A549 (cell line): ENCODE data around the gene UNC5B. TPM values are rescaled to one million over a fixed set of nuclear protein-coding genes. Genes with fewer than 3 reads are reported as not detected.

Experiments used
- ATAC-seq, 2 experiments: fragments of 200-7000 bp in 1 of 2; fragments of >200 bp in 1 of 2; cut with Nextera tagmentation in 1 of 2; cut with Tn5 transposase in 1 of 2; 3 replicates each; pipeline versions ENCODE4 v1.8.0 to v1.9.1; 2018 to 2020; ENCODE audit warnings: mild to moderate bottlenecking in 1 of 2, moderate library complexity in 1 of 2
- CTCF ChIA-PET: fragments of 300-600 bp; sonication (Branson Sonifier 250); formaldehyde crosslinking; extraction: SDS; loops from one replicate; lab custom pipeline; 2021; ENCODE audit warnings: antibody characterized with exemption, inconsistent platforms; lab: Yijun Ruan, JAX
- POLR2A ChIA-PET: fragments of 350-600 bp; formaldehyde crosslinking; extraction: SDS; loops from one replicate; lab custom pipeline; 2021; ENCODE audit warnings: antibody characterized with exemption, inconsistent platforms; lab: Yijun Ruan, JAX
- DNase-seq, 2 experiments: peaks; one replicate each; pipeline versions ENCODE4 v3.0.0 to v3.0.0-alpha.2; 2011 to 2016; ENCODE audit warnings: low read depth in 1 of 2, low spot score in 1 of 2
- FAIRE-seq: peaks from 2 replicates; lab custom pipeline; 2011; peaks lifted over from hg19 to GRCh38; lab: Jason Lieb, UNC
- H3K27ac ChIP-seq, 2 experiments: fragments of >200 bp; sonication (Bioruptor Twin); formaldehyde crosslinking; 3 replicates each; pipeline ENCODE4 v1.5.1; 2016 to 2017
- H3K4me1 ChIP-seq: fragments of >200 bp; sonication (Bioruptor Twin); formaldehyde crosslinking; 3 replicates; pipeline ENCODE4 v1.6.1; 2016
- H3K4me2 ChIP-seq: fragments of >200 bp; sonication (Bioruptor Twin); formaldehyde crosslinking; 3 replicates; pipeline ENCODE4 v1.6.1; 2016
- H3K4me3 ChIP-seq: fragments of >200 bp; sonication (Bioruptor Twin); formaldehyde crosslinking; 3 replicates; pipeline ENCODE4 v1.5.1; 2016
- H3K9me3 ChIP-seq: fragments of >200 bp; sonication (Bioruptor Twin); formaldehyde crosslinking; 3 replicates; pipeline ENCODE4 v1.6.1; 2016
- BHLHE40 ChIP-seq: IDR thresholded peaks from 2 replicates; pipeline ENCODE4 v1.6.1; 2012; ENCODE audit warnings: low read depth, low read length, inconsistent platforms
- CBX2 ChIP-seq: fragments of 200-600 bp; sonication (generic); IDR thresholded peaks from 2 replicates; pipeline ENCODE4 v1.6.1; 2016; ENCODE audit warnings: low read depth, mild to moderate bottlenecking, borderline replicate concordance
- CBX8 ChIP-seq: fragments of 200-600 bp; sonication (generic); IDR thresholded peaks from 2 replicates; pipeline ENCODE4 v1.6.1; 2016
- CHD2 ChIP-seq: fragments of 150-350 bp; IDR thresholded peaks from 2 replicates; pipeline ENCODE4 v1.6.1; 2014; ENCODE audit warnings: low read length; ENCODE audit not compliant: partially characterized antibody
- CTCF ChIP-seq: fragments of >200 bp; sonication (Bioruptor Twin); formaldehyde crosslinking; IDR thresholded peaks from 3 replicates; pipeline ENCODE4 v1.5.1; 2016
- EHMT2 ChIP-seq: fragments of 200-600 bp; sonication (generic); IDR thresholded peaks from 2 replicates; pipeline ENCODE4 v1.6.1; 2016; ENCODE audit warnings: antibody characterized with exemption, low read depth, mild to moderate bottlenecking, moderate library complexity
- ESRRA ChIP-seq: fragments of 150-350 bp; IDR thresholded peaks from 2 replicates; pipeline ENCODE4 v1.6.1; 2014; ENCODE audit warnings: mild to moderate bottlenecking, low read length, borderline replicate concordance
- HDAC2 ChIP-seq: fragments of 200-600 bp; sonication (generic); IDR thresholded peaks from 2 replicates; pipeline ENCODE4 v1.6.1; 2016
- HES2 ChIP-seq: fragments of >200 bp; sonication (Bioruptor Twin); formaldehyde crosslinking; IDR thresholded peaks from 2 replicates; pipeline ENCODE4 v1.6.1; 2016
- HMGXB4 ChIP-seq: fragments of 250-450 bp; sonication (Bioruptor Pico); IDR thresholded peaks from 2 replicates; pipeline ENCODE4 v1.5.0; 2021; ENCODE audit warnings: mild to moderate bottlenecking, moderate library complexity, borderline replicate concordance
- HOXA7 ChIP-seq: fragments of 250-450 bp; sonication (Bioruptor Pico); IDR thresholded peaks from 2 replicates; pipeline ENCODE4 v1.5.0; 2020; ENCODE audit warnings: mild to moderate bottlenecking, moderate library complexity
- HOXB13 ChIP-seq: fragments of 250-450 bp; sonication (Bioruptor Pico); IDR thresholded peaks from 2 replicates; pipeline ENCODE4 v1.5.0; 2020; ENCODE audit warnings: low read depth, mild to moderate bottlenecking, moderate library complexity
- JUNB ChIP-seq: fragments of >200 bp; sonication (Bioruptor Twin); formaldehyde crosslinking; IDR thresholded peaks from 2 replicates; pipeline ENCODE4 v1.6.1; 2016
- KDM5A ChIP-seq: fragments of 200-600 bp; sonication (generic); IDR thresholded peaks from 2 replicates; pipeline ENCODE4 v1.6.1; 2016; ENCODE audit warnings: antibody characterized with exemption, mild to moderate bottlenecking
- MAZ ChIP-seq: fragments of 150-350 bp; IDR thresholded peaks from 2 replicates; pipeline ENCODE4 v1.6.1; 2014; ENCODE audit warnings: antibody characterized with exemption, low read depth, low read length, borderline replicate concordance
- NFE2L2 ChIP-seq: fragments of 150-350 bp; conservative IDR thresholded peaks from 2 replicates; pipeline ENCODE4 v1.6.1; 2014; ENCODE audit warnings: low read length
- POLR2A ChIP-seq: IDR thresholded peaks from 2 replicates; pipeline ENCODE4 v1.6.1; 2012; ENCODE audit warnings: mild to moderate bottlenecking, low read length
- RAD21 ChIP-seq, 2 experiments: fragments of >200 bp in 1 of 2; sonication (Bioruptor Twin) in 1 of 2; formaldehyde crosslinking in 1 of 2; IDR thresholded peaks in 1 of 2; conservative IDR thresholded peaks in 1 of 2; 2 replicates in 1 of 2; 3 replicates in 1 of 2; pipeline ENCODE4 v1.6.1; 2012 to 2018; ENCODE audit warnings: inconsistent platforms in 1 of 2
- RFX5 ChIP-seq: fragments of 450-650 bp; IDR thresholded peaks from 2 replicates; pipeline ENCODE4 v1.7.1; 2014; ENCODE audit warnings: antibody characterized with exemption, mild to moderate bottlenecking, moderate library complexity
- WGBS: methylation state at CpG from one replicate; pipeline ENCODE4 v1.1.6; 2017; ENCODE audit errors: missing lambda C conversion rate; 5-methylcytosine and 5-hydroxymethylcytosine counted together
- polyA plus RNA-seq, 4 experiments: library from polyadenylated mRNA; depleted of rRNA in 3 of 4; stranded (reverse); fragments of >200 nt; fragmentation: RNase III in 1 of 4; extraction: RNeasy Plus Mini Kit Qiagen cat#74134 plus additional on column Dnase treatment in 1 of 4; gene quantifications; 2 replicates in 3 of 4; 3 replicates in 1 of 4; pipeline ENCODE4 v1.2.3, GENCODE V29; 2011 to 2017
- TF ChIP-seq, protein P1 (sequence below): fragments of 200-600 bp; sonication (generic); IDR thresholded peaks from 2 replicates; pipeline ENCODE4 v1.6.1; 2016; ENCODE audit warnings: antibody characterized with exemption, mild to moderate bottlenecking, moderate library complexity

UNC5B gene
- polyA plus RNA-seq, 2 of the 4 experiments (the other 2 are of a cell fraction): 0.14 to 1.0 TPM

DNA sequence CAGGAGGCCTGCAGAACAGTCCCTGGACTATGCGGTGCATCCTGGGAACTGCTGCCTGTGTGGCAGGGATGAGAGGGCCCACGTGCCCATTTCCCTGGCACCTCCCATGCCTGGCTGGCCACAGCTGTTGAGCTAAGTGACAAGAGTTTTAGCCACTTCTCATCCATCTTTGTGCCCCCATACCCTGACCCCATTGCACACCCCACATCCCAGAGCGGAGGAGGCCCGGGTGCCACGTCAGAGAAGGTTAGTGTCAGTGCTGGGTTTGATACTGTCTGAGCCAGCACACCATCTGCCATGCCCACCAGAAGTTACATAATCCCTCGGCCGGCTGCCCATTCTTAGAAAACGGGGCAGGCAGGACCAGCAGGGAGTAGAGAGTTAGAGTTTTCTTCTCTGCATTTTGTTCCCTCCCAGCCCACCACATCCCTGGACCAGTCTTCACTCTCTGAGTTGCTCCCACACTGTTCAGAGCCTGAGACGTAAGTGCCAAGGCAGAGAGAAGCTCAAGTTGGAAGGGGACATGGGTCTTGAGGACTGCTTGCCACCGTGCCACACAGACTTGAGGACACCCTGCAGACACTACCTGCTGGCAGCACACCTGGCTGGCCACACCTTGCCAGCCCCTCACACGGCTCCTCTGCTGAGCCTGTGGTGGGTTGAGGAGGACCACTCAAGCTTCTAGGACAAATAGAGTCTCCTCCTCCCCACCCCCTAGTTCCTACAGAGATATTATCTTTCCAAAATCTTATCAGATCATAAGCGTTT lies 13.1 kb downstream of the UNC5B start:
- POLR2A ChIA-PET: no interaction called here
- Histone ChIP-seq H3K4me3 (no peak overlapping the region), H3K27ac (no peak overlapping the region), H3K4me2 (no peak overlapping the region), H3K4me1 (no peaks in the 10 kb centered on the region), H3K9me3 (no peaks in the 10 kb centered on the region)
- ATAC-seq: no peak
- no peak for FAIRE-seq
- DNase-seq: no peak
- WGBS: 28% methylated on average over 12 of the region's 12 CpGs
- no peak for TF ChIP-seq MAZ
- TF ChIP-seq CHD2: no peak
- TF ChIP-seq HOXB13: no peak
- TF ChIP-seq KDM5A: no peak
- TF ChIP-seq ESRRA: no peak
- TF ChIP-seq EHMT2: no peak
- no peak for TF ChIP-seq BHLHE40
- no peak for TF ChIP-seq RAD21 (conservative IDR thresholded peaks at IDR 0.05 in 1 of 2, IDR thresholded peaks at IDR 0.05 in 1 of 2)
- CTCF ChIA-PET: interaction anchor here (1.3 to 2.8 kb wide), 4 partner anchors 17 to 322 kb away, joined by 3 to 10 read pairs (median 6); no protein-coding TSS in a partner anchor

- no peak for FAIRE-seq
- no peaks in the 10 kb centered on the region for H3K4me1 ChIP-seq
- TF ChIP-seq HOXA7 (CRISPR knock-in tag) (no peak), CTCF (no peak), JUNB (no peak), HES2 (no peak), CBX2 (no peak), RFX5 (no peak), NFE2L2 (no peak), CBX8 (no peak)
- TF ChIP-seq, all 56 proteins: peak for 0
- Histone ChIP-seq H3K4me2 (no peak overlapping the region), H3K4me3 (no peak overlapping the region), H3K27ac (no peak overlapping the region), H3K9me3 (no peaks in the 10 kb centered on the region)
- no peak for DNase-seq
- ChIA-PET CTCF (interaction anchor here (1.0 to 2.0 kb wide), 2 partner anchors 41 to 326 kb away, joined by 3 to 11 read pairs; no protein-coding TSS in a partner anchor), POLR2A (no interaction called here)
- ATAC-seq: no peak; a peak in 1 of 6 replicates
- 66% methylated on average over 16 of the region's 16 CpGs for WGBS
Observed at GRCh38 chr10:71228875-71229675, 16.7 kb downstream of the UNC5B start.

DNA sequence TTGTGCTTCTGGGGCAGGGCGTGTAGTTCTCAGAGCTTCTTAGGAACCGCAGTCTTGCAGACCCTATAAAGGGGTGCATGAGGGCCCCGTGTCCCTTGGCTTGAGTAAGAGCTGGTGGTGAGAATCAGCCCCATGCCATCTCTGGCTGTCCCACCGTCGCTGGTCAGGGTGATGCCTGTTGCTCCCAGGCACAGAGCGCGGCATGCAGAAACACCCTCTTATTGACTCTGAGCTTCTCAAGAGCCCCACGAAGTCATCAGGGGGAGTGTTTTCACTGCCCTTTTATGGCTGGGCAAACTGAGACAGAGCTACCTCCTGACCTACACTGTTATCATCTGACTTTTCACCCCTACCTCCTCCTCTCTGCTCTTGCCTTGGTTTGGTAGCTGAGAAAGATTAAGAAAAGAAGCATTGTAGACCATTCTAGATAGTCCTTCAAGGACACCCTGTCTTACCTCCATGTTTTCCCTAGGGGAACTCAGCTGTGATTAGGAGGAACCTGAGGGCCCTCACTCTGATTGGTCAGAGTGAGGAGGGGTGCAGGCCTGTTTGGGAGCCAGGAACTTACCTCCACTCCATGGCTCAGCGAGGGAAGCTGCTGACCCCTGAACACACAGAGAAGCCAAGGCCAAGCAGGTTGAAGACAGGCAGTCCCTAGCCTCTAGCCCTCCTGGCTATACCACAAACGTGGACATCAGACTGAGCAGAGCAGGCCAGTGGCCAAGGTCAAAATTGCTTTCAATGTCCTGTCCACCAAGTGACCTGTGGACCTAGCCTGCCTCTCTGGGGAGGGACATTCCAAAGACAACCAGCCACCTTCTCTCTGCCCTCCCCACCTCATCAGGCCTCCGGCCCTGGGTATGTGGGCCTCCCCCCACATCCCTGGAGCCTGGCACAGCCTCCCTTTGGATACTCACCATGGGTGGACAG lies 17.6 kb downstream of the UNC5B start:
- ChIA-PET POLR2A (no interaction called here), CTCF (interaction anchor here (0.9 to 2.0 kb wide), 8 partner anchors 8 to 327 kb away, joined by 3 to 11 read pairs (median 3); no protein-coding TSS in a partner anchor)
- no peaks in the 10 kb centered on the region for H3K9me3 ChIP-seq
- no peak overlapping the region for H3K4me3 ChIP-seq
- ATAC-seq: no peak
- TF ChIP-seq HMGXB4 (CRISPR knock-in tag) (no peak), HES2 (no peak), HDAC2 (no peak), MAZ (no peak), POLR2A (no peak), HOXB13 (no peak)
- TF ChIP-seq, protein P1, sequence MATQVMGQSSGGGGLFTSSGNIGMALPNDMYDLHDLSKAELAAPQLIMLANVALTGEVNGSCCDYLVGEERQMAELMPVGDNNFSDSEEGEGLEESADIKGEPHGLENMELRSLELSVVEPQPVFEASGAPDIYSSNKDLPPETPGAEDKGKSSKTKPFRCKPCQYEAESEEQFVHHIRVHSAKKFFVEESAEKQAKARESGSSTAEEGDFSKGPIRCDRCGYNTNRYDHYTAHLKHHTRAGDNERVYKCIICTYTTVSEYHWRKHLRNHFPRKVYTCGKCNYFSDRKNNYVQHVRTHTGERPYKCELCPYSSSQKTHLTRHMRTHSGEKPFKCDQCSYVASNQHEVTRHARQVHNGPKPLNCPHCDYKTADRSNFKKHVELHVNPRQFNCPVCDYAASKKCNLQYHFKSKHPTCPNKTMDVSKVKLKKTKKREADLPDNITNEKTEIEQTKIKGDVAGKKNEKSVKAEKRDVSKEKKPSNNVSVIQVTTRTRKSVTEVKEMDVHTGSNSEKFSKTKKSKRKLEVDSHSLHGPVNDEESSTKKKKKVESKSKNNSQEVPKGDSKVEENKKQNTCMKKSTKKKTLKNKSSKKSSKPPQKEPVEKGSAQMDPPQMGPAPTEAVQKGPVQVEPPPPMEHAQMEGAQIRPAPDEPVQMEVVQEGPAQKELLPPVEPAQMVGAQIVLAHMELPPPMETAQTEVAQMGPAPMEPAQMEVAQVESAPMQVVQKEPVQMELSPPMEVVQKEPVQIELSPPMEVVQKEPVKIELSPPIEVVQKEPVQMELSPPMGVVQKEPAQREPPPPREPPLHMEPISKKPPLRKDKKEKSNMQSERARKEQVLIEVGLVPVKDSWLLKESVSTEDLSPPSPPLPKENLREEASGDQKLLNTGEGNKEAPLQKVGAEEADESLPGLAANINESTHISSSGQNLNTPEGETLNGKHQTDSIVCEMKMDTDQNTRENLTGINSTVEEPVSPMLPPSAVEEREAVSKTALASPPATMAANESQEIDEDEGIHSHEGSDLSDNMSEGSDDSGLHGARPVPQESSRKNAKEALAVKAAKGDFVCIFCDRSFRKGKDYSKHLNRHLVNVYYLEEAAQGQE: no peak
- no peak for FAIRE-seq
- H3K4me2 ChIP-seq: no peak overlapping the region
- no peak for DNase-seq
- no peaks in the 10 kb centered on the region for H3K4me1 ChIP-seq
- no peak overlapping the region for H3K27ac ChIP-seq
- WGBS: 59% methylated on average over 11 of the region's 11 CpGs
